Measurements from ENCODE around the gene KLHL15.
A peak's percentile ranks its signal among the peaks of the same experiment; 100 is the strongest.
"Not testable (repeated sequence)": the region's sequence is repeated elsewhere in the genome, so short reads cannot be mapped to it uniquely, and the experiment has no call there.

Gene KLHL15

GRCh38 chrX:23993012-23993633, 33.9 kb downstream of the KLHL15 start:
- Mint-ChIP-seq H3K4me3 (no peak overlapping the region), H3K36me3 (ENCODE audit: low read depth) (peaks cover 61% of the 10 kb centered on the region), H3K27me3 (peaks cover 46% of the 10 kb centered on the region), H3K9me3 (no peaks in the 10 kb centered on the region), H3K27ac (peak overlapping the region; percentile 62), H3K4me1 (ENCODE audit: low read depth) (peaks cover 25% of the 10 kb centered on the region)
- DNase-seq: no peak

- Mint-ChIP-seq H3K9me3 (no peaks in the 10 kb centered on the region), H3K4me3 (no peak overlapping the region), H3K36me3 (ENCODE audit: low read depth) (peaks cover 64% of the 10 kb centered on the region), H3K4me1 (ENCODE audit: low read depth) (peaks cover 25% of the 10 kb centered on the region), H3K27me3 (peaks cover 49% of the 10 kb centered on the region), H3K27ac (peak overlapping the region; percentile 62)
- DNase-seq: no peak
Measured at GRCh38 chrX:23992431-23992830, 34.6 kb downstream of the KLHL15 start.

DNA sequence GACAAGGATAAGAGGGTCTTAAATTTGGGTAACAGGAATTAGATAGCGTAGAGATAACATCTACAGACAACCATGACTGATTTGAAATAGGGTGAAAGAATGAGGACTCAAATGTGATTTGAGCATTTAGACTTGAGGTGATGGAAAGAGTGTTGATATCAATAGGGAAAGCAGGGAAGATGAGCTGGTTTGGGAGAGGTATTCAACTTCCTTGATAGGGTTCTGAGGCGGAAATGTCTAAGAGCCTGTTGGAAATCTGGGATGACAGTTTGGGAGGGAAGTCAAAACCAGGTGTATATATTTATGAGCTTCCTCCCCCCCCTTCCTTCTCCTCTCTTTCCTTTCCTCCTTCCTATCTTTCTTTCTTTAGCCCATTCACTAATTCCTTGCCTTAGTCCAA, 36.5 kb downstream of the KLHL15 start:
- Mint-ChIP-seq H3K27ac (no peak overlapping the region), H3K27me3 (peaks cover 40% of the 10 kb centered on the region), H3K36me3 (ENCODE audit: low read depth) (peaks cover 65% of the 10 kb centered on the region)

DNA sequence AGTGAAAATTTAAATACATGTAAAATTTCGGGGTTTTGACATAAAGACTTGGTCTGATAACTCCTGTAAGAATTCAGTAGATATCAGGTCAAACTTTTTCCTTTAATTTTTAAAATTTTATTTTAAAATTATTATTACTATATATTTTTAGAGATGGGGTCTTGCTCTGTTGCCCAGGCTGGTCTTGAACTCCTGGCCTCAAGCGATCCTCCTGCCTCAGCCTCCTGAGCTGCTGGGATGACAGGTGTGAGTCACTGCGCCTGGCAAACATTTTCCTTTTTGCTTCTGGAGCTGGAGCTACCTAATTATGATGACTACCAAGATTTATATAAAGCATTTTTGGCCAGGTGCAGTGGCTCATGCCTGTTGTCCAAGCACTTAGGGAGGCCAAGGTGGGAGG, 37.3 kb downstream of the KLHL15 start:
- DNase-seq: no peak
- Mint-ChIP-seq H3K4me1 (ENCODE audit: low read depth) (peaks cover 23% of the 10 kb centered on the region), H3K9me3 (no peaks in the 10 kb centered on the region), H3K36me3 (ENCODE audit: low read depth) (peaks cover 66% of the 10 kb centered on the region), H3K4me3 (no peak overlapping the region), H3K27me3 (peaks cover 41% of the 10 kb centered on the region), H3K27ac (no peak overlapping the region)

More for the DNA sequence above, 36.5 kb downstream of the KLHL15 start:
- DNase-seq: no peak
- peaks cover 25% of the 10 kb centered on the region for H3K4me1 Mint-ChIP-seq (ENCODE audit: low read depth)
- no peaks in the 10 kb centered on the region for H3K9me3 Mint-ChIP-seq
- no peak overlapping the region for H3K4me3 Mint-ChIP-seq

- Mint-ChIP-seq H3K4me1 (ENCODE audit: low read depth) (peaks cover 2% of the 10 kb centered on the region), H3K27ac (no peak overlapping the region), H3K4me3 (no peak overlapping the region), H3K9me3 (no peaks in the 10 kb centered on the region), H3K27me3 (peaks cover 32% of the 10 kb centered on the region), H3K36me3 (ENCODE audit: low read depth) (peaks cover 29% of the 10 kb centered on the region)
- no peak for DNase-seq
Measured at GRCh38 chrX:23982891-23983290, 44.1 kb downstream of the KLHL15 start.

DNA sequence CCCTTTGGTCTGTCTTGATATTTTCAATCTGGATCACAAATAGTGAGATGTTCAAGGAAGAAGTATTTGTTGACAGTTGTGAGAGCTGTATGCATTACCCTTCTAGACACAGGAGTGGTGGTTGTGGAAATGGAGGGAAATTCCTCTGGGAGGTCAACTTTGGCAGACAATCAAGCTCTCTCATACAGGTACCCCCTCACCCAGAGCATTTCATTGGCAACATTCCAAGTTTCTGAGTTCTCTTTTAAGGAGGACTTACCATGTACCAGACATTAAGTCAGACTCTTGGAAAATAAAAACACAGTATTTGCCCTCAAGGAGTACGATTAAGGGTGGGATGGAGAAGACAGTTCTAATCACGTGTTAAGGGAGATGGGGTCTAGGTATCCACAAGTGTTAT, 45.3 kb downstream of the KLHL15 start:
- DNase-seq: no peak
- Mint-ChIP-seq H3K4me1 (ENCODE audit: low read depth) (peaks cover 2% of the 10 kb centered on the region), H3K27ac (no peak overlapping the region), H3K36me3 (ENCODE audit: low read depth) (peaks cover 19% of the 10 kb centered on the region), H3K4me3 (no peak overlapping the region), H3K9me3 (no peaks in the 10 kb centered on the region), H3K27me3 (peaks cover 37% of the 10 kb centered on the region)

DNA sequence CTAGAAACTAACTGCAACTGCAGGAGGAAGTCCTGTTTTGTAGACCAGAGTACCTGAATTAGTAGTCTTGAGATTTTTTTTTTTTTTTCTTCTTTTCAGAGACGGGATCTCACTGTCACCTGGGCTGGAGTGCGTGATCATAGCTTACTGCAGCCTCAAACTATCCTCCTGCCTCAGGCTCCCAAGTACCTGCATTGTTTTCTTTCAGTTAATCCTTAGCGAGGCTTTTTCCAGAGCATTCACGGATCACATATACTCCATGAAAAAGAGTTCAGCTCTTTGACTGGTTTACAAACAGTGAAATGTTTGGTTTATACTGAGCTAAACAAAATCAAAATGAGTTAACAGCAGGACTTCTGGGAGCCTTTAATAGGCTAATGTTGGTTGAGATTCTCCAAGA, 45.8 kb downstream of the KLHL15 start:
- no peak for DNase-seq
- Mint-ChIP-seq H3K27me3 (peaks cover 38% of the 10 kb centered on the region), H3K27ac (no peak overlapping the region), H3K36me3 (ENCODE audit: low read depth) (peaks cover 14% of the 10 kb centered on the region), H3K4me3 (no peak overlapping the region), H3K4me1 (ENCODE audit: low read depth) (peaks cover 2% of the 10 kb centered on the region), H3K9me3 (no peaks in the 10 kb centered on the region)

DNA sequence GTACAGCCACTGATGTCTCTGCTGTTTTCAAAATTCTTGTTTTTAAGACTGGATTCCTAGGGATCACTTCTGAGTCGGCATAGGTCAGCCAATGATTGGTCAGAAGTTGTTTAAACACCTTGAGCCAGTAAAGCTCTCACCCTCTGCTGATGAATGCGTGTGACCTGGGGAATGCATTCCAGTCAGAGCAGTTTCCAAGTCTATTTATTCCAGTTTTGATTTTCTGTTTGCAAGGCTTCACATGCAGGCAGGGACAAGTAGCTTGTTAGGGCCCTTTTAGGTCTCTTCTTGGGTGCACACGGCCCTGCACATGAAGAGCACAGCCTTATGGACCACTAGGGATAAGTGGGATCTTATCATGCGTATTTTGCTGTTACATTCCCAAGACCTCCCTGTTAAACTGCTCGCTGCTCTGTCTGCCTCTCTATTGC, 47.0 kb downstream of the KLHL15 start:
- peaks cover 2% of the 10 kb centered on the region for H3K4me1 Mint-ChIP-seq (ENCODE audit: low read depth)
- no peak overlapping the region for H3K27ac Mint-ChIP-seq
- no peaks in the 10 kb centered on the region for H3K9me3 Mint-ChIP-seq

DNA sequence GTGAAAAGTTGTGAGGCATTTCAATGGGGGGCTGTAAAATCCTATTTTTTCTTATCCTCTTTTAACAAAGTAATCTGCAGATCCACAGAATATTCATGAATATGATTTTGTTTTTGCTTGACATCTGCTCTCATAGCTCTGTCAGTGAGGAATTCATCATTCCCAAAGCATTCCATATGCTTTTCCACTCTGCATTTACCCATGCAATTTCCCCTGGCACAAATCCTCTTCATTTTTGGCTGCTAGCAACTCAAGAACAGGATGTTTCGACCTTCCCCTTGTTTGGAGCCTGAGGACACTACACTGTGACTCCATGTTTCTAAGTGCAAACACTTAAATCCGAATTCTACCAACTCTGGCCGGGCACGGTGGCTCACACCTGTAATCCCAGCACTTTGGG, 48.5 kb downstream of the KLHL15 start:
- Mint-ChIP-seq H3K4me3 (no peak overlapping the region), H3K4me1 (ENCODE audit: low read depth) (no peaks in the 10 kb centered on the region), H3K27me3 (peaks cover 40% of the 10 kb centered on the region), H3K9me3 (no peaks in the 10 kb centered on the region), H3K27ac (no peak overlapping the region), H3K36me3 (ENCODE audit: low read depth) (peaks cover 5% of the 10 kb centered on the region)
- no peak for DNase-seq

More for the DNA sequence above, 47.0 kb downstream of the KLHL15 start:
- H3K27me3 Mint-ChIP-seq: peaks cover 43% of the 10 kb centered on the region
- peaks cover 8% of the 10 kb centered on the region for H3K36me3 Mint-ChIP-seq (ENCODE audit: low read depth)
- H3K4me3 Mint-ChIP-seq: no peak overlapping the region
- DNase-seq: no peak

DNA sequence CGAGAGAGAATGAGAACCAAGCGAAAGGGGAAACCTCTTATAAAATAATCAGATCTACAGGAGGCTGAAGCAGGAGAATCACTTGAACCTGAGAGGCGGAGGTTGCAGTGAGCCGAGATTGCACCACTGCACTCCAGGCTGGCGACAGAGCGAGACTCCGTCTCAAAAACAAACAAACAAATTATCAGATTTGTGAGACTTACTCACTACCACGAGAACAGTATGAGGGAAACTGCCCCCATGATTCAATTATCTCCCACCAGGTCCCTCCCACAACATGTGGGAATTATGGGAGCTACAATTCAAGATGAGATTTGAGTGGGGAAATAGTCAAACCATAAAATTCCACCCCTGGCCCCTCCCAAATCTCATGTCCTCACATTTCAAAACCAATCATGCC, 61.4 kb downstream of the KLHL15 start:
- not testable (repeated sequence) for DNase-seq; H3K9me3 Mint-ChIP-seq; H3K4me1 Mint-ChIP-seq (ENCODE audit: low read depth); H3K36me3 Mint-ChIP-seq (ENCODE audit: low read depth); H3K4me3 Mint-ChIP-seq; H3K27ac Mint-ChIP-seq
- peaks cover 22% of the 10 kb centered on the region for H3K27me3 Mint-ChIP-seq

DNA sequence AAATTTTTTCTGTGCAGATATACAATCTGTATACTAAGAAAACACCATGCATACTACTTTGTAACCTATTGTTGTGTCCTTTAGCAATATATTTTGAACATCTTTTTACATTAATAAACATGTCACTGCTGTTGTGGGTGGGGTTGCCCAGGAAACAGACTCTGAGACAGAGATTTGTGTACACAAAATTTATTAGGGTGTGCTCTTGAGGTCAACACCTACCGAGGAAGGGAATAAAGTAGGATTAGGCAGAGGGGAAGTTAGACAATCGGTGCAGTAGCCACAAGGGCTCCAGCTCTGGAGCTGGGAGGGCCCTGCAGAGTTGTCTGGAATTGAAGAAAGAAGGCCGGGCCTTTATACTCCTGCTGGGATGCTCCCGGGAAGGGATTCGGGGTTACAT, 62.8 kb downstream of the KLHL15 start:
- Mint-ChIP-seq H3K36me3 (ENCODE audit: low read depth) (no peaks in the 10 kb centered on the region), H3K9me3 (no peaks in the 10 kb centered on the region), H3K27me3 (peaks cover 29% of the 10 kb centered on the region), H3K4me3 (no peak overlapping the region), H3K4me1 (ENCODE audit: low read depth) (peaks cover 10% of the 10 kb centered on the region), H3K27ac (no peak overlapping the region)
- DNase-seq: no peak

GRCh38 chrX:23959781-23960180, 67.2 kb downstream of the KLHL15 start:
- Mint-ChIP-seq H3K27ac (peak overlapping the region; percentile 34), H3K27me3 (peaks cover 15% of the 10 kb centered on the region), H3K4me1 (ENCODE audit: low read depth) (peaks cover 18% of the 10 kb centered on the region), H3K4me3 (no peak overlapping the region), H3K36me3 (ENCODE audit: low read depth) (no peaks in the 10 kb centered on the region), H3K9me3 (no peaks in the 10 kb centered on the region)
- no peak for DNase-seq

DNA sequence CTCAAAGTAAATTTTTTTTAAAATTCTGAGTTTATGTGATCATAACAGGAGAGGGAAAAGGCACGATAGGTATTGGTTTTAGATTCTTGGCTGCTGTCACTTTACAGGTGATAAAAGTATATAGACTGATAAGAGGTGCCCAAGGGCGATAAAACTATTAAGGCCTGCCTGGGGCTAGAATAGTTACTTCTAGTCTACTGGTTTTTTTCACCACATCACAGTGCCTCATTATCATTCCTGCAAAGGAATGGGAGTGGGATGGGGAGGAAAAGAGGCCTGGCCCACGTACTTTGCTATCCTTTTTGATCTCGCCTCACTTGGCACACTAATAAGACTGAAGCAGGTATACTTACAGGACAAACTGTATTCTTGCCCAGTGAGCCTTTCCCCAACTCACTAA, 72.6 kb downstream of the KLHL15 start:
- peaks cover 36% of the 10 kb centered on the region for H3K4me1 Mint-ChIP-seq (ENCODE audit: low read depth)
- H3K27me3 Mint-ChIP-seq: peaks cover 11% of the 10 kb centered on the region
- no peaks in the 10 kb centered on the region for H3K9me3 Mint-ChIP-seq
- H3K27ac Mint-ChIP-seq: no peak overlapping the region
- DNase-seq: no peak
- no peak overlapping the region for H3K4me3 Mint-ChIP-seq
- no peaks in the 10 kb centered on the region for H3K36me3 Mint-ChIP-seq (ENCODE audit: low read depth)

GRCh38 chrX:23953908-23954269, 73.1 kb downstream of the KLHL15 start:
- no peak for DNase-seq
- no peaks in the 10 kb centered on the region for H3K36me3 Mint-ChIP-seq (ENCODE audit: low read depth)
- peaks cover 34% of the 10 kb centered on the region for H3K4me1 Mint-ChIP-seq (ENCODE audit: low read depth)
- H3K27me3 Mint-ChIP-seq: peaks cover 11% of the 10 kb centered on the region
- peak overlapping the region; percentile 73 for H3K4me3 Mint-ChIP-seq
- peak overlapping the region; percentile 96 for H3K27ac Mint-ChIP-seq
- no peaks in the 10 kb centered on the region for H3K9me3 Mint-ChIP-seq

DNA sequence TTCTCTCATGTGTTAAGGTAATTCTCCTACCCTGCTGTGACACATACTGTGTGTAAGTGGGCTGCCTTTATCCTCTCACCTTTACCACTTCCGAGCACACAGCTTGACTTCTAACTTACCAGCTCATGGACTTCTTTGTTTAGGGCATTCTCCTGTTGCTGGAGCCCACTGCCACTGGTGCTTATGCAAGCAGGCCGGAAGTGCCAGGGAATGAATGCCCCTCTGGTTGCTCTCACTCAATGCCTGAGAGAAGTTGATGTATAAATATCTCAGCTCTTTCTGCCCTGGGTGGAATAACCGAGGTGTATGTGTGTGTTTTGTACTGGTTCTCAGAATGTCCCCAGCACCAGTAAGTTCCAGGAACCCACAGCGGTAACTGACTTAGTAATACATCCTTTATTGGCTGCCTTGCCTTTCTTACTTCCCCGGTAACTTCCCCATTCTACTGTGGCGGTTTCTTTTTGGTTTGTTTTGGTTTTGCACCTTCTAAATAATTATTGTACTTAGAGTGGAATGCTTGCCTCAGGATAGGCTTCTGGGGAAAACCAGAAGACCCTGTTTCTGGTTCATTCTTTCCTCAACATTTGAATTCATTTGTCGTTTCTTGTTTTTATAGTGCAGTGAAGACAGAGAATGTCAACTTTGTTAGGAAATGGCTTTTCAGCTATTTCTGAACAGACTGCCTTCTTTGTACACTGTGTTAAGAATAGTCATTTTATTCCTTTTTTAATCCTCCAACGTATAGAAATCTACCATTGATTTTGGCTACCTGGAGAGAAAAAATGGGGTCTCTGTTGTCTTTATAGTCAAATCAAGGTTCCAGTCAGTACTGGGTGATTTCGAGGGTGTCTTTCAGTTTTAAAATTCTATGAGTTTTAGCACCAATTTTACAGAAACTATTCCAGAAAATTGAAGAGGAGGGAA, 73.7 kb downstream of the KLHL15 start:
- Mint-ChIP-seq H3K27me3 (peaks cover 17% of the 10 kb centered on the region), H3K4me1 (ENCODE audit: low read depth) (peaks cover 30% of the 10 kb centered on the region)

More for the DNA sequence above, 73.7 kb downstream of the KLHL15 start:
- DNase-seq: peak; percentile 65
- H3K4me3 Mint-ChIP-seq: peak overlapping the region; percentile 73
- no peaks in the 10 kb centered on the region for H3K9me3 Mint-ChIP-seq
- peak overlapping the region; percentile 96 for H3K27ac Mint-ChIP-seq
- H3K36me3 Mint-ChIP-seq (ENCODE audit: low read depth): no peaks in the 10 kb centered on the region

Data from activated T-cell treated with anti-CD3 and anti-CD28 coated beads, Interleukin-2, amount 50 U/mL, for 24 hours (primary cell).